OCI-LY3 (cell line): ENCODE data around the gene ZDHHC24.
"Not testable (repeated sequence)": the region's sequence is repeated elsewhere in the genome, so short reads cannot be mapped to it uniquely, and the experiment has no call there.

ENCODE experiments used
- EZH2phosphoT487 ChIP-seq: fragments of 200-600 bp; shearing (Covaris generic); IDR thresholded peaks from 2 replicates; pipeline ENCODE4 v1.6.1; 2018; ENCODE audit warnings: antibody characterized with exemption, mixed run types, low read depth
- TF ChIP-seq, protein P1 (sequence below): fragments of 200-600, 300-600 bp; sonication (generic); IDR thresholded peaks from 2 replicates; pipeline ENCODE4 v1.5.1; 2014; ENCODE audit warnings: antibody characterized with exemption, low read length, low read depth

DNA sequence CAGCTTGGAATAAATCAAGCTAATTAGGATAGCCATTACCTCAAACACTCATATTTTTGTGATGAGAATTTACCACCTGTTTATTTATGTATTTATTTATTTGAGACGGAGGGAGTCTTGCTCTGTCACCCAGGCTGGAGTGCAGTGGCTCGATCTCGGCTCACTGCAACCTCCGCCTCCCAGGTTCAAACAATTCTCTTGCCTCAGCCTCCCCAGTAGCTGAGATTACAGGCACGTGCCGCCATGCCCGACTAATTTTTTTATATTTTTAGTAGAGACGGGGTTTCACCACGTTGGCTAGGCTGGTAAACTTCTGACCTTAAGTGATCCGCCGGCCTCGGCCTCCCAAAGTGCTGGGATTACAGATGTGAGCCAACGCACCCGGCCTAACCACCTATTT is 896 bp downstream of the ZDHHC24 start:
- TF ChIP-seq, protein P1, sequence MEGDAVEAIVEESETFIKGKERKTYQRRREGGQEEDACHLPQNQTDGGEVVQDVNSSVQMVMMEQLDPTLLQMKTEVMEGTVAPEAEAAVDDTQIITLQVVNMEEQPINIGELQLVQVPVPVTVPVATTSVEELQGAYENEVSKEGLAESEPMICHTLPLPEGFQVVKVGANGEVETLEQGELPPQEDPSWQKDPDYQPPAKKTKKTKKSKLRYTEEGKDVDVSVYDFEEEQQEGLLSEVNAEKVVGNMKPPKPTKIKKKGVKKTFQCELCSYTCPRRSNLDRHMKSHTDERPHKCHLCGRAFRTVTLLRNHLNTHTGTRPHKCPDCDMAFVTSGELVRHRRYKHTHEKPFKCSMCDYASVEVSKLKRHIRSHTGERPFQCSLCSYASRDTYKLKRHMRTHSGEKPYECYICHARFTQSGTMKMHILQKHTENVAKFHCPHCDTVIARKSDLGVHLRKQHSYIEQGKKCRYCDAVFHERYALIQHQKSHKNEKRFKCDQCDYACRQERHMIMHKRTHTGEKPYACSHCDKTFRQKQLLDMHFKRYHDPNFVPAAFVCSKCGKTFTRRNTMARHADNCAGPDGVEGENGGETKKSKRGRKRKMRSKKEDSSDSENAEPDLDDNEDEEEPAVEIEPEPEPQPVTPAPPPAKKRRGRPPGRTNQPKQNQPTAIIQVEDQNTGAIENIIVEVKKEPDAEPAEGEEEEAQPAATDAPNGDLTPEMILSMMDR: not testable (repeated sequence)
- not testable (repeated sequence) for TF ChIP-seq EZH2phosphoT487
